Karpas-422 (cell line): ENCODE results near the gene MCIDAS. TPM values are rescaled to one million over a fixed set of nuclear protein-coding genes. Genes with fewer than 3 reads are reported as not detected.

ENCODE experiments used
- DNase-seq: peaks from one replicate; pipeline ENCODE4 v3.0.0-alpha.2; 2015
- H2AFZ ChIP-seq: fragments of 200-600 bp; sonication (generic); 2 replicates; pipeline ENCODE4 v1.6.1; 2014; ENCODE audit warnings: antibody characterized with exemption, low read length, mixed read lengths
- H3K27ac ChIP-seq: fragments of 200-600 bp; sonication (generic); 2 replicates; pipeline ENCODE4 v1.5.1; 2014; ENCODE audit warnings: mild to moderate bottlenecking, low read length, moderate library complexity
- H3K27me3 ChIP-seq: fragments of 200-600 bp; sonication (generic); 2 replicates; pipeline ENCODE4 v1.6.1; 2014; ENCODE audit warnings: low read length, mixed read lengths
- H3K36me3 ChIP-seq: fragments of 200-600 bp; sonication (generic); 2 replicates; pipeline ENCODE4 v1.6.1; 2014; ENCODE audit warnings: low read length, mixed read lengths; ENCODE audit not compliant: insufficient read depth
- H3K4me1 ChIP-seq: fragments of 200-600 bp; sonication (generic); 2 replicates; pipeline ENCODE4 v1.6.1; 2014; ENCODE audit warnings: mild to moderate bottlenecking, low read length, mixed read lengths
- H3K4me2 ChIP-seq: fragments of 200-600 bp; sonication (generic); 2 replicates; pipeline ENCODE4 v1.6.1; 2014; ENCODE audit warnings: low read length, low read depth, mild to moderate bottlenecking; ENCODE audit not compliant: poor library complexity, severe bottlenecking
- H3K4me3 ChIP-seq: fragments of 200-600 bp; sonication (generic); 2 replicates; pipeline ENCODE4 v1.5.1; 2014; ENCODE audit warnings: mild to moderate bottlenecking, antibody characterized with exemption, low read length, mixed read lengths
- H3K79me2 ChIP-seq: fragments of 200-600 bp; sonication (generic); 2 replicates; pipeline ENCODE4 v1.6.1; 2014; ENCODE audit warnings: mild to moderate bottlenecking, low read length, mixed read lengths
- H3K9ac ChIP-seq: fragments of 200-600 bp; sonication (generic); 2 replicates; pipeline ENCODE4 v1.6.0; 2014; ENCODE audit warnings: low read length
- H3K9me2 ChIP-seq: fragments of 200-600 bp; sonication (generic), shearing (Covaris generic); replicated peaks from 2 replicates; pipeline ENCODE4 v1.6.0; 2014; ENCODE audit warnings: mild to moderate bottlenecking, low read length, moderate library complexity; ENCODE audit not compliant: insufficient read depth
- H3K9me3 ChIP-seq: fragments of 300-700, 200-600 bp; sonication (generic); 2 replicates; pipeline ENCODE4 v1.6.1; 2014; ENCODE audit warnings: low read length, mixed read lengths
- H4K20me1 ChIP-seq: fragments of 200-600 bp; sonication (generic); 2 replicates; pipeline ENCODE4 v1.6.1; 2014; ENCODE audit warnings: mild to moderate bottlenecking, antibody characterized with exemption, low read length, low read depth; ENCODE audit not compliant: insufficient read depth
- total RNA-seq: library from RNA; depleted of rRNA; stranded (reverse); fragments of >200 nt; shearing (Covaris generic); gene quantifications from 2 replicates; pipeline ENCODE4 v1.2.3, GENCODE V29; 2014; ENCODE audit warnings: low replicate concordance; rRNA removed

Gene MCIDAS
- 0.14 and 0.37 TPM in 2 replicates for total RNA-seq

DNA sequence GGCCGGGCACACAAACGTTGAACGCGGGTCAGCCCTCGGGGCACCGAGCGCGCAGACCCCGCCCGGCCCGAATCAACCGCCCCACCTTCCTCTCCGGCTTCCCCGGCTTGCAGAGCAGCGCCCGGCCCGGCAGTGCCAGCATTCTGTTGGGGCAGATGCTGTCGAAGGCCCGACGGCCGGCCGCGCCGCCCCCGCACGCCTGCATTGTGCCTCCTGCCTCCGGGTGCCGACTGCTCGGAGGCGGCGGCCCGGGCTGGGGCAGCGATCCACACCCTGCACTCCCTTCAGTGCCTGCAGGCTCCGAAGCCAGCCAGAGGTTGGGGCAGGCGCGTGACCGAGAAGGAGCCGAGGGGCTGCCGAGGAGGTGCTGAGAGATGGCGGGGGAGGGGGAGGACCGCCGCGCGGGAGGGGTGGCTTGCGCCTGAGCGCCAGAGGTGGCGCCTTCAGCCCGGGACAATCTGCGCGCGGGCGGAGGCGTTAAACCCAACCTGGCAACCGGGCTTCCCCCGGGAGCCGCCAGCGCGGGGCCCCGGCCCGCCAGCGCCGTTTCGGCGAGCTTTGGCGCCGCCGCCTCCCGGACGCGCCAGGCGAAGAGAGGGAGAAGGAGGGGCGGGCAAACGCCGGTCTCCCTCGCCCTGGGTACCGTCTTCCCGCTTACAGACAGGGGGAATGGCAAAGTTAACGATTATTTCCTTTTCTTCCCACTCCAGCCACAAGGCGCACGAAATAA is at the start of gene MCIDAS:
TSS of gene MCIDAS (minus strand) at position 382 of the 730 bp plus-strand sequence. CDS start at position 205, 177 bp downstream.
- H3K9me3 ChIP-seq = no peaks in the 10 kb centered on the region
- H3K27me3 ChIP-seq = no peaks in the 10 kb centered on the region
- H3K4me1 ChIP-seq = peaks cover 35% of the 10 kb centered on the region
- DNase-seq = peak; percentile 82
- H3K9me2 ChIP-seq = no peaks in the 10 kb centered on the region
- H3K79me2 ChIP-seq = no peaks in the 10 kb centered on the region
- no peaks in the 10 kb centered on the region for H4K20me1 ChIP-seq
- H3K9ac ChIP-seq = peak within 1 kb of the TSS; percentile 71
- H3K4me2 ChIP-seq = peak within 1 kb of the TSS; percentile 93
- H2AFZ ChIP-seq = peak within 1 kb of the TSS; percentile 99
- no peak within 1 kb of the TSS for H3K27ac ChIP-seq
- no peaks in the 10 kb centered on the region for H3K36me3 ChIP-seq
- H3K4me3 ChIP-seq = peak within 1 kb of the TSS; percentile 75

DNA sequence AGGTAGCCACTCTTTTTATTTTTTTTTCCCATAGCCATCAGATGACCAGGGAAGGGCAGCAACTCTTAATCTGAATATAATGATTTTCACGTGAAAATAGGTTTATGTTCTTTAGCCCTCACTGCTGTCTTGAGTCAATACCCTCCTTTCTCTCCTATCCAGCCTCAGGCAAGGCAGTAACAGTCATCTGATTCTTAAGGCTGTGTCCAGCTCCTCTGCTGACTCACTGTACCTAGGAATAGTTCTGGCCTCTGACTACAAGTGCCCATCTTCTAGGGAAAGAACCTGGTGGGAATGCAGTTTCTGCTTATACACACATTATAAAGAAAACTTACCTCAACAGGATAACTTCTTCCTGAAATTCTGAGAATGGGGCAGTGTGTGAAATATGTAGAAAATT is 49.7 kb upstream of the MCIDAS start:
- Histone ChIP-seq H3K4me1 (peaks cover 5% of the 10 kb centered on the region; the same call in 1 of the 2 replicates), H3K9ac (no peak overlapping the region), H2AFZ (no peak overlapping the region), H3K4me2 (no peak overlapping the region), H3K9me3 (no peaks in the 10 kb centered on the region), H3K36me3 (peaks cover 67% of the 10 kb centered on the region; the same call in 1 of the 2 replicates), H3K79me2 (no peaks in the 10 kb centered on the region), H3K27ac (no peak overlapping the region), H3K27me3 (no peaks in the 10 kb centered on the region), H3K9me2 (no peaks in the 10 kb centered on the region), H4K20me1 (no peaks in the 10 kb centered on the region), H3K4me3 (no peak overlapping the region)
- DNase-seq = no peak

DNA sequence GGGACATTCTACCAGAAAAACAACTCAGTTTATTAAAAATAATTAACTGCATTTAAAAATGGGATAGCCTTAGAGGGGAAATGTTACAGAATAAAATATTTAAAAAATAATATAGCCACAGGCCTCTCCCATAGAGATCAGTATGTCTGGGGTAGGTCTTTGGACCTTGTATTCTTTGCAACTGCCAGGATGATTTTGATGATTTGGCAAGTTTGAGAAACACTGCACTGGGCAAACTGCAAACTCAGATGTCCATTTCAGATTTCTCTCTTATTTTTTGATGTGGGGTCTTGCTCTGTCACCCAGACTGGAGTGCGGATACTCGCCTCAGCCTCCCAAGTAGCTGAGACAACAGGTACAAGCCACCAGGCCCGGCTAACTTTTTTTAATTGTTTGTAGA is 31.2 kb upstream of the MCIDAS start:
- H3K4me1 ChIP-seq = no peaks in the 10 kb centered on the region
- H3K36me3 ChIP-seq = peaks cover 34% of the 10 kb centered on the region; the same call in 1 of the 2 replicates
- H3K4me3 ChIP-seq = no peak overlapping the region
- no peaks in the 10 kb centered on the region for H3K79me2 ChIP-seq
- no peaks in the 10 kb centered on the region for H3K27me3 ChIP-seq
- DNase-seq = no peak
- H4K20me1 ChIP-seq = no peaks in the 10 kb centered on the region
- H2AFZ ChIP-seq = no peak overlapping the region
- no peak overlapping the region for H3K9ac ChIP-seq
- H3K9me2 ChIP-seq = no peaks in the 10 kb centered on the region
- no peak overlapping the region for H3K27ac ChIP-seq
- no peak overlapping the region for H3K4me2 ChIP-seq
- no peaks in the 10 kb centered on the region for H3K9me3 ChIP-seq

DNA sequence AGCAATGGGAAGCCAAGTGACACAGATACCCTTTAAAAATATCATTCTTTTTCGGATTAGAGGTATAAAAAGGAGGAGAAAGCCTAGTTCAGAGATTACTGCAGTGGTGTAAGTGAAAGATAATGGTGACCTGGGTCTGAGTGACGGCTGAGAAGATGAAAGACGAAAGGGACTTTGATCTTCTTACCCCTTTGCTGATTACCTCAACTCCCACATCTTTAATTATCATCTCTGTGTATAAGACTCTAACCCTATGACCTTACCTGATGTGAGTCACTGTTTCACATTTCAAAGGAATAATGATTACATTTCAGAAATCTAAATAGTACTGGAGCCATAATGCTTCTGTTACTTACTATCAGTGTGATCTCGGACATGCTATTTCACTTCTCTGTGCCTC is 27.7 kb upstream of the MCIDAS start:
- Histone ChIP-seq H3K4me2 (no peak overlapping the region), H3K27me3 (no peaks in the 10 kb centered on the region), H3K4me1 (no peaks in the 10 kb centered on the region), H3K79me2 (no peaks in the 10 kb centered on the region), H3K27ac (no peak overlapping the region), H4K20me1 (no peaks in the 10 kb centered on the region), H3K9ac (no peak overlapping the region), H3K36me3 (peaks cover 16% of the 10 kb centered on the region; the same call in 1 of the 2 replicates), H3K9me2 (no peaks in the 10 kb centered on the region), H3K4me3 (no peak overlapping the region), H2AFZ (no peak overlapping the region), H3K9me3 (no peaks in the 10 kb centered on the region)
- DNase-seq = no peak

DNA sequence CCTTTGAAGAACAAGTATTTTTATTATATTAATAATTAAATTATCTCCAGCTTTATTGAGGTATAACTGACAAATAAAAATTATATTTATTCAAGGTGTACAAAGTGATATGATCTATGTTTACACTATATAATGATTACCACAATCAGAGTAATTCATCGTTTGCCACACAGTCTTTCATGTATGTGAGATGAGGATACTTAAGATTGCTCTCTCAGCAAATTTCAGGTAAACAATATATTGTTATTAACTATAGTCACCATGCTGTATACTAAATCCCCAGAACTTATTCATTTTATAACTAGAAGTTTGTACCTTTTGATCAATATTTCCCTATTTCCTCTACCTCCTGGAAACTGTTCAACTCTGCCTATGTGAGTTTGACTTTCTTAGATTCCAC is 22.9 kb upstream of the MCIDAS start:
- Histone ChIP-seq H4K20me1 (no peaks in the 10 kb centered on the region), H2AFZ (no peak overlapping the region), H3K4me2 (no peak overlapping the region), H3K36me3 (0 out of 2 replicates have a peak, but pooled peaks cover under 1% of the 10 kb centered on the region), H3K4me3 (no peak overlapping the region), H3K9me3 (no peaks in the 10 kb centered on the region; the same call in 1 of the 2 replicates), H3K4me1 (no peaks in the 10 kb centered on the region), H3K9ac (no peak overlapping the region), H3K9me2 (no peaks in the 10 kb centered on the region), H3K79me2 (no peaks in the 10 kb centered on the region), H3K27me3 (no peaks in the 10 kb centered on the region), H3K27ac (no peak overlapping the region)
- DNase-seq = no peak

DNA sequence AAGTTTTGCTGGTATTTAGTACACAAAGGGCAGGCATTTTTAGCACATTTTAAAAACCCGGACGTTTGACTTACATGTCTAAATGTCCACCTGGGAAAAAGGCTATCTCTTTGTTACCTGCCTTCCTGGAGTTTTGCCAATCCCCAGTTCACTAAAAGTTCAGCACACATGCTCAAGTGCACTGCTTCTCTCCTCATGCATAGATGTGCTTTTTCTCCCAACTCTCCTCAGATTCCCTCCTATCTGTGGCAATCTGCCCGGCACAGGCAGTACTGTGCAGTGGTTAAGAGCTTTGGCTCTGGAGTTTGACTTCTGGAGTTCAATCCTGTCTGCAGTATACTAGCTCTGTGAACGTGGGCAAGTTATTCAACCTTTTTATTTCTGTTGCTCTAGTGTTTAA is 14.6 kb upstream of the MCIDAS start:
- Histone ChIP-seq H3K9me2 (no peaks in the 10 kb centered on the region), H3K9ac (no peak overlapping the region), H3K79me2 (no peaks in the 10 kb centered on the region), H3K4me3 (no peak overlapping the region), H3K27ac (no peak overlapping the region), H4K20me1 (0 out of 2 replicates have a peak, but pooled peaks cover 3% of the 10 kb centered on the region), H3K36me3 (no peaks in the 10 kb centered on the region), H3K27me3 (no peaks in the 10 kb centered on the region), H2AFZ (no peak overlapping the region), H3K9me3 (no peaks in the 10 kb centered on the region), H3K4me2 (no peak overlapping the region), H3K4me1 (no peaks in the 10 kb centered on the region)
- no peak for DNase-seq

DNA sequence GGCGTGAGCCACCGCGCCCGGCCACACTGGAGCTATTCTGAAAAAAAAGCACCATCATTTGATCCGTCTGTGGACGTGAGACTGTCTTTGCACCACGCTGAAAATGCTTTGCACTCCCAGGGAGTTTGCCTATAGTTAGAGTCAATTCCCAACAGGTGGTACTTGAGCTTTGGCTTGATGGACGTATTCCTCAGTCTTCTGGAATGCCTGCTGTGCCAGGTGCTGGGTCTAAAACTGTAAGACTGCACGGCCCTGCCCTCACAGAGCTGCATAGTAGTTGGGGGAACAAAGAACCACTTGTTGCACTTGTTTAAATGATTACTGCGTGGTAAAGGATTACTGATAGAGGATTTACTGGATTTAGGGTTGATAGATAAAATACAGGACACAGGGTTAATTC is 9.7 kb upstream of the MCIDAS start:
- H3K27me3 ChIP-seq = no peaks in the 10 kb centered on the region
- no peak overlapping the region for H3K9ac ChIP-seq

DNA sequence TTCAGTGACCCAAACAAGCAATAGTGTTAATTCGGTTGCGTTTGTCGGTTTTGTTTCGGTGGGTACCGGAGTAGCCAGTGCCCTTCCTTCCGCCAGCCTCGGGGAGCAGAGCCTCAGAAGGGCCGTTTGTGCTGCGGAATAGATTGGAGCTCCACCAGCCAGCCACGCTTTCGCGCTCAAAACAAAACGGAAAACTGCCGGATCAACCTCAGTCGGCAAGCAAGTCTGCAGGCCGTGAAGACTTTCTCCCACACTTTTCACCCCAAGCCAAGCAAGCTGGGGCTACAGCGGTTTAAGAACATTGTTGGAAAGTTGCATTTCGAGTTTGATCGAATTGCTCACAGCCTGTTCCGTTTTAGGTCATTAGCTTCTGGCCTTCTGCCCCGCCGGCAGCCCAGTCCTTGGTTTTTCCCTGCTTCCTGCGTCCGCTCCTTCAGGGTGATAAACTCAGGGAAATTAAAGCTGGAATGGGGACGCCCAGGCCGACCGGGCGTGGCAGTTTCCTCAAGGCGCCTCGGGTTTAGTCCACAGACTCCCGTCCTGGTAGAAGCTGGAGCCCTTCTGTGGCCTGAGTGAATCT is 7.1 kb upstream of the MCIDAS start:
- peak overlapping the region; percentile 87 for H3K9ac ChIP-seq
- 0 out of 2 replicates have a peak, but pooled peaks cover 3% of the 10 kb centered on the region for H4K20me1 ChIP-seq
- H2AFZ ChIP-seq = peak overlapping the region; percentile 77; the same call in 1 of the 2 replicates
- H3K36me3 ChIP-seq = no peaks in the 10 kb centered on the region
- no peak overlapping the region for H3K27ac ChIP-seq
- peak overlapping the region; percentile 82 for H3K4me3 ChIP-seq
- no peaks in the 10 kb centered on the region for H3K9me2 ChIP-seq
- peak overlapping the region; percentile 100 for H3K4me2 ChIP-seq
- no peaks in the 10 kb centered on the region for H3K79me2 ChIP-seq
- H3K27me3 ChIP-seq = no peaks in the 10 kb centered on the region
- peak; percentile 58 for DNase-seq
- H3K4me1 ChIP-seq = peaks cover 35% of the 10 kb centered on the region
- no peaks in the 10 kb centered on the region for H3K9me3 ChIP-seq

More for the DNA sequence above, 9.7 kb upstream of the MCIDAS start:
- H3K9me2 ChIP-seq = no peaks in the 10 kb centered on the region
- H3K4me2 ChIP-seq = no peak overlapping the region
- H2AFZ ChIP-seq = no peak overlapping the region
- no peak overlapping the region for H3K27ac ChIP-seq
- no peaks in the 10 kb centered on the region for H3K79me2 ChIP-seq
- H4K20me1 ChIP-seq = 0 out of 2 replicates have a peak, but pooled peaks cover 3% of the 10 kb centered on the region
- peaks cover 23% of the 10 kb centered on the region for H3K4me1 ChIP-seq
- no peak for DNase-seq
- H3K36me3 ChIP-seq = no peaks in the 10 kb centered on the region
- no peak overlapping the region for H3K4me3 ChIP-seq
- no peaks in the 10 kb centered on the region for H3K9me3 ChIP-seq
